ENCODE data around the gene GRAMD1B.

Gene GRAMD1B

GRCh38 chr11:123421589-123421988 lies 8.5 kb upstream of the GRAMD1B start:
- no peak overlapping the region for H3K4me3 ChIP-seq (ENCODE audit: low read depth, low read length)
- DNase-seq (ENCODE audit: low read depth, low spot score): no peak
- in situ Hi-C loops (cut with HindIII; ENCODE audit: low sequenced_read_pairs): no loop called here
- TF ChIP-seq CTCF (IDR thresholded peaks at IDR 0.05; ENCODE audit: low read depth, low read length): no peak

- TF ChIP-seq CTCF (IDR thresholded peaks at IDR 0.05; ENCODE audit: low read depth, low read length): no peak
- in situ Hi-C loops (cut with HindIII; ENCODE audit: low sequenced_read_pairs): no loop called here
- H3K4me3 ChIP-seq (ENCODE audit: low read depth, low read length): no peak overlapping the region
- no peak for DNase-seq (ENCODE audit: low read depth, low spot score)
Measured at GRCh38 chr11:123425367-123425766, 4.7 kb upstream of the GRAMD1B start.

- in situ Hi-C loops (cut with HindIII; ENCODE audit: low sequenced_read_pairs): no loop called here
- no peak for DNase-seq (ENCODE audit: low read depth, low spot score)
- no peak for TF ChIP-seq CTCF (IDR thresholded peaks at IDR 0.05; ENCODE audit: low read depth, low read length)
- H3K4me3 ChIP-seq (ENCODE audit: low read depth, low read length): no peak overlapping the region
Measured at GRCh38 chr11:123426789-123427188, 3.3 kb upstream of the GRAMD1B start.

GRCh38 chr11:123427405-123427804 lies 2.7 kb upstream of the GRAMD1B start:
- in situ Hi-C loops (cut with HindIII; ENCODE audit: low sequenced_read_pairs): no loop called here
- no peak for DNase-seq (ENCODE audit: low read depth, low spot score)
- no peak overlapping the region for H3K4me3 ChIP-seq (ENCODE audit: low read depth, low read length)
- no peak for TF ChIP-seq CTCF (IDR thresholded peaks at IDR 0.05; ENCODE audit: low read depth, low read length)

- in situ Hi-C loops (cut with HindIII; ENCODE audit: low sequenced_read_pairs): no loop called here
- DNase-seq (ENCODE audit: low read depth, low spot score): no peak
- no peak overlapping the region for H3K4me3 ChIP-seq (ENCODE audit: low read depth, low read length)
- TF ChIP-seq CTCF (IDR thresholded peaks at IDR 0.05; ENCODE audit: low read depth, low read length): no peak
Measured at GRCh38 chr11:123428116-123428715, 1.9 kb upstream of the GRAMD1B start.

- peak; percentile 45 for DNase-seq (ENCODE audit: low read depth, low spot score)
Measured at GRCh38 chr11:123429336-123429735, 733 bp upstream of the GRAMD1B start.

More at GRCh38 chr11:123429336-123429735, 733 bp upstream of the GRAMD1B start:
- no peak for TF ChIP-seq CTCF (IDR thresholded peaks at IDR 0.05; ENCODE audit: low read depth, low read length)
- in situ Hi-C loops (cut with HindIII; ENCODE audit: low sequenced_read_pairs): no loop called here
- peak overlapping the region; percentile 74 for H3K4me3 ChIP-seq (ENCODE audit: low read depth, low read length)
